HK-2 (cell line): Measurements from ENCODE around the gene SELENOW.
"Not testable (repeated sequence)": the region's sequence is repeated elsewhere in the genome, so short reads cannot be mapped to it uniquely, and the experiment has no call there.

Experiments used
- DNase-seq: peaks from one replicate; pipeline ENCODE4 v3.0.0-alpha.2; 2018; ENCODE audit not compliant: unreplicated experiment

The SELENOW gene

DNA sequence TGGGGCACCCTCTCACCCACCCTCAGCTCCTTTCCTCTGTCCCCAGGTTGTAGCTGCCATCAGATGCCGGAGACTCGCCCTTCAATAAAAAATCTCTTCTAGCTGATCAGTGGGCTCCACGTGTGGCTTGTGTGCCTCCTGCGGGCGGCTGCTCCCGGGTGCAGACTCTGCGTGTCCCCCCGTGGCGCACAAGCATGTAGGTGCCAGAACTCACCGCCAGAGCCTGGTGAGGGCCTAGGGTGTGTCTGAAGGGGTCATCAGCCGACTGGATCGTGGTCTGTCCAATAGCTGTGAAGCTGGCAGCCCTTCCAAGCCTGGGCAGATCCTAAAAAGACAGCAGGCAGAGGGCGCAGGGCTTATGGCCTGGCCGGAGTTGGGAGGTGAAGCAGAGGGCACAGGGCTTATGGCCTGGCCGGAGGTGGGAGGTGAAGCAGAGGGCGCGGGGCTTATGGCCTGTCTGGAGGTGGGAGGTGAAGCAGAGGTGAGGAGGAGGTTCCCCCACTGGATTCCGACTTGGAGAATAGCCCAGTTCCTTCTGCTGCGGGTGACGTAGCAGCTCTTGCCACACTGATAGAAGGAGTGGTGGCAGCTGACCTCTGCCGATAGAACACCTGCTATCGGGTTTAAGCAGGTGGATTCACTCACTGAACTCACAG, 21.4 kb upstream of the SELENOW start:
- no peak for DNase-seq

DNA sequence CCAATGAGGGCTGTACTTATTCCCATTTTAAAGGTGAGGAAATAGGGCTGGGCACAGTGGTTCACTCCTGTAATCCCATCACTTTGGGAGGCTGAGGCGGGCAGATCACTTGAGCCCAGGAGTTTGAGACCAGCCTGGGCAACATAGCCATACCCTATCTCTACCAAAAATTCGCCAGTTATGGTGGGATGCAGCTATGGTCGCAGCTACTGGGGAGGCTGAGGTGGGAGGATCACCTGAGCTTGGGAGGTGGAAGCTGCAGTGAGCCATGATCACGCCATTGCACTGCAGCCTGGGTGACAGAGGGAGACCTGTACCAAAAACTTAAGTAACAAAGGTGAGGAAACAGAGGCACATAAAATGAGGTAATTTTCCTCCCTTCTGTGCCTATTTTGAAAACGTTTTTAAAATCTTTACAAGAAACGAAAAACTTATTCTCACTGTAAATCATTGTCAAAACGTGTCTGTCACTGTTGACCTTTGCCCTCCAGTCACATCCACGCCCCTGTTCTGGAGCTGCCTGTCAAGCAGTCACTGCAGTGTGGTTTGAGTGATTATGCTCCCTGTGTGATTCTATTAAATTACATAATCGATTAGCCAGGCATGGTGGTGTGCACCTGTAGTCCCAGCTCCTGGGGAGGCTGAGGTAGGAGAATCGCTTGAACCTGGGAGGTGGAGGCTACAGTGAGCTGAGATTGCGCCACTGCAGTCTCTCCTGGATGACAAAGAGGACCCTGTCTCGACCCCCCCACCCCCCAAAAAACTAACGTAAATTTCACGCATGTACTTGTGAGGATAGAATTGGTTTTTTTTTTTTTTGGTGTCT, 20.7 kb upstream of the SELENOW start:
- no peak for DNase-seq

DNA sequence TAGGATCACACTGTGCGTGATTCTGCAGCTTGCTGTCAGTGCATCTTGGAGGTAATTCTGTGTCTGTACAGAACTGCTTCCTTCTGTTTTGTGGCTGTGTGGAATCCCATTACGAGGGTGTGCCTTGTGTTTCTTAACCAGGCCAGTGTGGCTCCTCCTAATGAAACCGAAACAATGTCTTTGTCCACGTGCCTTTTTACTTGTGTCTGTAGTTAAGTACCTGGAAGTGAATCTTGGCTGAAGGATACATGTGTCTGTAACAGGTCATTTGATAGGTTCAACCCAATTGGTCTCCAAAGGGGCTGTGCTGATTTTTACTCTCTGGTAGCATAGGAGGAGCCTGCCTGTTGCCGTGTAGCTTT, 20.1 kb upstream of the SELENOW start:
- no peak for DNase-seq

DNA sequence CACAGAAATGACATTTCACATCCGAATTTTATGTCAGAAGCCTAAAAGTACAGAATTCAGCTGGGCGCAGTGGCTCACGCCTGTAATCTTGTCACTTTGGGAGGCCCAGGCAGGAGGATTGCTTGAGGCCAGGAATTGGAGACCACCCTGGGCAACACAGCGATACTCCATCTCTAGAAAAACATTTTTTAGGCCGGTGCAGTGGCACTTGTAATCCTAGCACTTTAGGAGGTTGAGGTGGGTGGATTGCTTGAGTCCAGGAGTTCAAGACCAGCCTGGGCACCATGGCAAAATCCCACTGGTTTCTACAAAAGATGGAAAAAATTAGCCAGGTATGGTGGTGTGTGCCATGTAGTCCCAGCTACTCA, 17.9 kb upstream of the SELENOW start:
- DNase-seq = no peak

DNA sequence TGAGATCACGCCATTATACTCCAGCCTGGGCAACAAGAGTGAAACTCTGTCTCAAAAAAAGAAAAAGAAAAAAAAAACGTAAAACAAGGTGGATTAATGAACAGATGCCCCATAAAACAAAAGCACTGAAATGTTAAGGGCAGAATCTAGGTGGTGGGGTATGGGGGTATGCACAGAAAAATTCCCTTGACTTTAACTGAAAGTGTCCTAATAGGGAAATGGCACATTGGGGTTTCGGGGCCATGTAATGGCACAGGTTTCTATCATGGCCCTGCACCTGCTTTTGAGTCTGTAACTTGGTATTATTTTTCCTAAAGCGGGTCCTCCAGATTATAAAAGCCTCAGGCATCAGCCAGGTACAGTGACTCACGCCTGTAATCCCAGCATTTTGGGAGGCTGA, 16.9 kb upstream of the SELENOW start:
- DNase-seq = no peak

DNA sequence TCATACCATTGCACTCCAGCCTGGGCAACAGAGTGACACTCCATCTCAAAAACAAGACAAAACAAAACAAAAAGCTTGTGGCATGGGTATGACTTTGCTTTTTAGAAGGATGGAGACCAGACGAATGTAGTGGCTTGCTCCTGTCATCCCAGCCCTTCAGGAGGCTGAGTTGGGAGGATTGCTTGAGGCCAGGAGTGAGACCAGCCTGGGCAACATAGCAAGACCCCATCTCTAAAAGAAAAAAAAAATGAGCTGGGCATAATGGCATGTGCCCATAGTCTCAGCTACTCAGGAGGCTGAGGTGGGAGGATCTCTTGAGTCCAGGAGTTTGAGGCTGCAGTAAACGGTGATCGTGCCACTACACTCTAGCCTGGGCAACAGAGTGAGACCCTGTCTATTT, 16.4 kb upstream of the SELENOW start:
- DNase-seq = no peak

DNA sequence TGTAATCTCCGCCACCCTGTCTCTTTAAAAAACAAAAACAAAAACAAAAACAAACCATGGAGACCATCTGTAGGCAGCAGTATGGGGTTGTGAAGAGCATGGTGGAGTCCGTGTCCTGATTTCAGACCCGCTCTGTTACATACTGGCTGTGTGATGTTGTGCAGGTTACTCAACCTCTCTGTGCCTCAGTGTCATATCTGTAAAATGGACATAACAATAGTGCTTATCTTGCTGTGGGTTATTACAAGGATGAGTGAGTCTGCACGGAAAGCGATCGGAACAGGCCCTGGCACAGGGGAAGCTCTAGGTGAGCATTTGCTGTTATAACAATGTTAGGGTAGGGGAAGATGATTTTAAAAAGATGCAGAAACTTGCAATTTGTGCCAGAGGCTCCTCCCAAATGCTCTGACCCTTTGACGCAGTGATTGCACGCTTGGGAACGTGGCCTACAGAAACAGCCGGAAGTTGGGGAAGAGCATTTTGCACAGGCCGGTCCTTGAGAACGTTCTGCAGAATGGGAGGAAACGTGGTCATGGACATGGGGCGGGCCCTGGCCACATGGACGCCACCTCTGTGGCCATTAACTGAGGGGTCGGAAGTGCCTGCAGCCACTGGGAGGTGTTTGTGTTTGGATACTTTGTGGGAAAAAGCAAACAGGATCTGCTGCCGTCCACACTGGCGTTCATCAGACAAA, 15.7 kb upstream of the SELENOW start:
- DNase-seq = no peak

DNA sequence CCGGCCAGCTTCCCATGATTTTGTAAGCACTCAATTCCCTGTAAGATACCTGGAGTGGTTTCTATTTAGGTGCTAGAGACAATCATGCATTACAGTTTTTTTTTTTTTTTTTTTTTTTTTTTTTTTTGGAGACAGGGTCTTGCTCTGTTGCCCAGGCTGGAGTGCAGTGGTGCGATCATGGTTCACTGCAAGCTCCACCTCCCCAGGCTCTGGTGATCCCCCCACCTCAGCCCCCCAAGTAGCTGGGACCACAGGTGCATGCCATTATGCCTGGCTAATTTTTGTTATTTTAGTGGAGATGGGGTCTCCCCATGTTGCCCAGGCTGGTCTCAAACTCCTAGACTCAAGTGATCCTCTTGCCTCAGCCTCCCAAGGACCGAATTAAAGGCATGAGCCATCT, 13.8 kb upstream of the SELENOW start:
- DNase-seq = not testable (repeated sequence)

DNA sequence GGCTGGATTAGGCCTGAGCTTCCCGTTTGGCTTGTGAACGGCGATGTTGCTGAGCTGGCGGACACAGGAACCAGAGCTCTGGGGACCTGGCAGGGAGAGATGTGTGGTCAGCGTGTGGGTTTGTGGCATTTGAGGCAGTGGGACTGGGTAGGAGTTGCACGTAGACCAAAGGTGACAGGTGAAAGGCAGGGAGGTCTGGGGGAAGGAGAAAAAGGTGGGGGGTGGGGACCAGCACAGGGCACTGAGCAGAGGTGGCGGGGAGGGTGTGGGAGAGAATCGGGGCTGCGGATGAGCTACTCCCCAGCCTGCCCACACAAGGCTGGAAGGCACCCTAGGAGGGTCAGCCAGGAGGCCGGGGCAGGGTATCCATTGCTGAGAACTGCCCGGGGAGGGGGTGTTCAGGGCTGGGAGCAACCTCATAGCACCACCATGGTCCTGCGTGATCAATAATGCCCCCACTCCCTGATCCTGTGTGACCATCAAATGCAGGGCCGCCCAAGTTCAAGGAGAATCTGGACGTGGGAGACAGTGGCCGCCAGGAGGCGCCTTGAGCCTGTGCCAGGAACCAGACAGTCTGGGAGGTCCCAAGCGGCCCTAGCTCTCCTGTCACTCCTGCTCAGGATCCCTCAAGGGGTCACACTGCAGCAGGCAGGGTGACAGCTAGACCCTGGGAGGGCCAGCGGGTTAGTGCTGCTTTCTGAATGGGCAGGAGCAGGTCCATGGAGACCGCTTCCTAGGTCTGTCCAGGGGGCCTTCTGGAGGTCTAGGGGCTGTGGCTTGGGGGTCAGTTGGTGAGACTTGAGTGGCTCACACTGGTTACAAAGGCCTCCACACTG, 12.8 kb upstream of the SELENOW start:
- DNase-seq = no peak

DNA sequence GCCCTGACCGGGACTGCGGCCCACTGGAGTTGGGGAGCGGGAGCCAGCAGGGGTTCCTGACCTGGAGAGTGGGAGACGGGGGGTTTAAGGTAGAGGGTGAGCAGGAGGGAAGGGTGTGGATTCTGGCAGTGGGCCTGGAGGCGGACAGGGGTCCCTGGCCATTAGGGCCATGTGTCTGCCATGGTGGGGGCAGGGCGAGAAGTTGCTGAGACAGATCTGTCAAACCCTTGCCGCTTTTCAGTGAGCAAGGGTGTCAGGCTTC, 12.2 kb upstream of the SELENOW start:
- DNase-seq = no peak

DNA sequence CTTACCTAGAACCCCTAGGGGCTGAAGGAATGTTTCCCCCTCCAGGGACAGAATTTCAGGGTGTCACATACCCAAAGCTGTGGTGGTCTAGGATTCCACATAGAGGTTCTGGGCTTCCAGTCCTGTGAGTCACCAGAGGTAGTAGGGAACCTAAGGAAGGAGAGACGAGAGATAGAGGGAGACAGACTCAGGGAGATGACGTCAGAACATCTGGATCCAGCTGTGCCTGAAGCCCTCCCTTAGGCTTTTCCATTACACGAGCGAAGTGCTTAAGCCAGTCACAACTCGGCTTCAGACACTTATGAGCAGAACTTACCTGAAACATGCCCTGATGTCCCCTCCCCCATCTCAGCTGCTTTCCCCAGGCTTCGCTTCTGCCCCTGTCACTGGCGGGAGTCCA, 11.8 kb upstream of the SELENOW start:
- no peak for DNase-seq

DNA sequence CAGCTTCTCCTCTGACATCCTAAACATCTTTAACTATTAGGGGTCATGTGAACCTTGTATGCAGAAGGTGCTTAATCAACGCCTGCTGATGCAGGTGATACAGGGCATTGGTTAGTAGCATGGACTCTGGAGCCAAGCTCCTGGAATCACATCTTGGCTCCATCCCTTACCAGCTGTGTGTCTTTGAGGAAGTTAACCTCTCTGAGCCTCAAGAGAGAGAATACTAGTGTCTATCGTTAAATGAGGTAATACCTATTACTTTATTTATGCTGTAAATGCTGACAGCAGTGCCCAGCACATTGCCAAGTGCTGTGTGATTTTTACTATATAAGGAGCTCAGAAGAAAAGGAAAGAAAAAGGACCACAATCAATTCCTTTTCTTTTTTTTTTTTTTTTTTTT, 11.2 kb upstream of the SELENOW start:
- no peak for DNase-seq

DNA sequence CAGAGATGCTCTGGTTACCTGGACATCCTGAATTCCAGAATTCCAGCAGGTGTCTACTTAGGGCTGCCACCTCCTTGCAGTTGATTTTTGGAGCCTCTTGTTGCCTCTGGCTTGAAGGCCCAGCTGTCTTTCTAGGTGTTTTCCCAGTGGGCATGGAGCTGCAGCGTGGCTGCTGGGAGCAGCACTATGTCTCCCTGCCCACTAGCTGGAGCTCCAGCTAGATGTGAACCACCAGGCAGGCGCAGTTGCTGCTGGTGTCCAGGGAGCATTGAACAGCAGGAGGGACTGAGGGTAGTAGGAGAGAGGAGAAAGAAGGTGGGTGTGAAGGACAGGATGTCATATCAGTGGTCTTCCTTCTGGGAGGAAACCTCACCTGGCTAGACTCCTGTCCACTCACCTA, 9.9 kb upstream of the SELENOW start:
- no peak for DNase-seq

DNA sequence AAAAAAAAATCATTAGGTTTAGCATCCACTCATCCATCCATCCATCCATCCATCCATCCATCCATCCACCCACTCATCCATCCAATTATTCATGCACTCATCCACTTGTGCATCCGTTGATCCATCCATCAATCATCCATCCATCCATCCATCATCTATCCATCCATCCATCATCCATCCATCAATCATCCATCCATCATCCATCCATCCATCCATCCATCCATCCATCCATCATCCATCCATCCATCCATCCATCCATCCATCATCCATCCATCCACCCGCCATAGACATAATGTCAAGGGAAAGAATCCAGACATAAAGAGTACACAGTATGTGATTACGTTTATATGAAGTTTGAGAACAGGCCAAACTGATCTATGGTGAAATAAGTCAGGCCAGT, 9.0 kb upstream of the SELENOW start:
- no peak for DNase-seq

DNA sequence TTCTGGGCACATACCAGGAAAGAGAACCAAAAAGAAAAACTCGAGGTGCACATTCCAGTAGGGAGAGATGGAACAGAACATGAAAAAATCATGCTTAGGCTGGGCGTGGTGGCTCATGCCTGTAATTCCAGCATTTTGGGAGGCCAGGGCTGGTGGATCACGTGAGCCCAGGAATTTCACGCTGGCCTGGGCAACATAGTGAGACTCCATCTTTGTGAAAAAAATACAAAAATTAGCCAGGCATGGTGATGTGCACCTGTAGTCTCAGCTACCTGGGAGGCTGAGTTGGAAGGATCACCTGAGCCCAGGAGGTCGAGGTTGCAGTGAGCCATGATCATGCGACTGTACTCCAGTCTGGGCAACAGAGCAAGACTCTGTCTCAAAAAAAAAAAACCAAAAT, 7.2 kb upstream of the SELENOW start:
- not testable (repeated sequence) for DNase-seq

DNA sequence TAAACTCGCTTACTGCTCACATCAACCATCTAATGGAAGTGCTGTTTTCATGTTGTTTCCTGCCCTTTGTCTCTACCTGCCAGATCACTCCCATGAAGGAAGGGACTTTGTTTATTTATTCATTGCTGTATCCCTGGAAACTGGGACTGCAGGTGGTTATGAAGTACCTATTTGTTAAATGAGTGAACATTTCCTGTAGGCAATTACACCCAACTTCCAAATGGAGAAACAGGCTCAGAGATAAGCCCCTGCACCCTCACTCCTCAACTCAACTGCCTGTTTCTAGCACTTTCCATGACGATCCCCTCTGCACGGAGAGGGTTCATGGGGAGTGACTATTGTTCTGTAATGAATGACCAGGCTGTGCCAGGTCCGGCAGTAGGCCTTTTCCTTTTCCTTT, 1.9 kb upstream of the SELENOW start:
- DNase-seq = no peak

DNA sequence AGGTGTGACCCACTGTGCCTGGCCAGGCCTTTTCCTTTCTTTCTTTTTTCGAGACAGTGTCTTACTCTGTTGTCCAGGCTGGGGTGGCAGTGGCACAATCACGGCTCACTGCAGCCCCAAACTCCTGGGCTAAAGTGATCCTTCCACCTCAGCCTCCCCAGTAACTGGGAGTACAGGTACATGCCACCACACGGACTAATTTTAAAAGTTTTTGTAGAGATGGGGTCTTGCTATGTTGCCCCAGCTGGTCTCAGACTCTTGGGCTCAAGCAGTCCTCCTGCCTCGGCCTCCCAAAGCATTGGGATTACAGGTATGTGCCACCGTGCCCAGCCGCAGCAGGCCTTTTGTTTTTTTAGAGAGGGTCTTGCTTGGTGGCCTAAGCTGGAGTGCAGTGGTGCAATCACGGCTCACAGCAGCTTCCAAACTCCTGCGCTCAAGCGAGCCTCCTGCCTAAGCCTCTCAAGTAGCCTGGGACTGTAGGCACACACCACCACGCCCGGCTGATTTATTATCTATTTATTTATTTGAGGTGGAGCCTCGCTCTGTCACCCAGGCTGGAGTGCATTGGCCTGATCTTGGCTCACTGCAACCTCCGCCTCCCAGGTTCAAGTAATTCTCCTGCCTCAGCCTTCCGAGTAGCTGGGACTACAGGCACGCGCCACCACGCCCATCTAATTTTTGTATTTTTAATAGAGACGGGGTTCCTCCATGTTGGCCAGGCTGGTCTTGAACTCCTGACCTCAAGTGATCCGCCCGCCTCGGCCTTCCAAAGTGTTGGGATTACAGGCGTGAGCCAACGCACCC, 1.1 kb upstream of the SELENOW start:
- not testable (repeated sequence) for DNase-seq

DNA sequence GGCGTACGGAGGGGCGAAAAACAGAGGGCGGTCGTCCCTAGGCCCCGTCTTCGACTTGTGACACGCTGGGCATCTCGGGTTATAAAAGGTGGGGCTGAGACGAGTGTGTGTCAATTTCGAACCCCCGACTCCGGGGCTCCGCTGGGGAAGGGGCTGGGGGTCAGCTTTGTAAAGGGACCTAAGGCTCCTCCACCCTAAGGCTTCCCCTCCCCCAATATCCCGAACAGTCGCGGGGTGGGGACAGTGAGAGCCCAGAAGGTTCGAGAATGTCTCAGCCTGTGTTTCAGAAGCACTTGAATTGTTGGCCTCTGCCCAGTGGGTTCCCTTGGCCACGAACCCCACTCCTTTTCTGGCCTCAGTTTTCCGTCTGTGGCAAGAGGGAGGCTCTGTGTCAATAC, 450 bp downstream of the SELENOW start:
- DNase-seq = no peak

DNA sequence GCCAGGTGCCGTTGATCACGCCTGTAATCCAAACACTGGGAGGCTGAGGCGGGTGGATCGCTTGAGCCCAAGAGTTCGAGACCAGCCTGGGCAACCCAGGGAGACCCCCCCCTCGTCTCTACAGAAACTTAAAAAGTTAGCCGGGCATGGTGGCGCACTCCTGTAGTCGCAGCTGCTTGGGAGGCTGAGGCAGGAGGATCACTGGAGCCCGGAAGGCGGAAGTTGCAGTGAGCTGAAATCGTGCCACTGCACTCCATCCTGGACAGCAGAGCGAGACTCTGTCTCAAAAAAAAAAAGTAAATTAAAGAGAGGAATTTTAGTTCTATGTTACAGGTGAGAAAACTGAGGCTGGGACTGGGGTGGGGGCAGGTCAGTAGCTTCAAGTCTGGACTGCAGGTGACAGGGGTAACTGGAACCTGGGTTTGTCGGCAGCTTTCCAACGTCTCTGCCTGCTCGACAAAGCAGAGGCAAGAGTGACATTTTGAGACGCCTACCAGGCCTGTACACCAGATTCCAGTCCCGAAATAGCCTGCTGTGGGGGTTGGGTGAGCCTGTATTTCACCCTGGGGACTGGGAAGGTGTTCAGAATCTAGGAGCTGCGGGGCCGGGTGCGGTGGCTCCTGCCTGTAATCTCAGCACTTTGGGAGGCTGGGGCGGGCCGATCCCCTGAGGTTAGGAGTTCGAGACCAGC, 1.2 kb downstream of the SELENOW start:
- no peak for DNase-seq

DNA sequence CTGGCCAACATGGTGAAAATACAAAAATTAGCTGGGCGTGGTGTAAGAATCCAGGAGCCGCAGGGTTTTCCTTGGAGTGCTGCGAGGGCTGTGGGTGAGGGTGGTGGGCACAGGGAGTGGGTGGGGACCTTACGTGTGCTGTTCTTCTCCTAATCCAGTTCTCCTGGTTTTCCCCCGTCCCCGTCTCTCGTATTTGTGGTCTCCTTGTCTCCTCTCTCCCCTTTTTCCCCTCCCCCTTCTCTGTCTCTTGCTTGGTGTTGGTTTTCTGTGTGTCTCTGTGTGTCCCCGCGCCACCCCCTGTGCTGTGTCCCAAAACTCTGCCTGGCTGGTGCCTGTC, 1.7 kb downstream of the SELENOW start:
- DNase-seq = no peak

DNA sequence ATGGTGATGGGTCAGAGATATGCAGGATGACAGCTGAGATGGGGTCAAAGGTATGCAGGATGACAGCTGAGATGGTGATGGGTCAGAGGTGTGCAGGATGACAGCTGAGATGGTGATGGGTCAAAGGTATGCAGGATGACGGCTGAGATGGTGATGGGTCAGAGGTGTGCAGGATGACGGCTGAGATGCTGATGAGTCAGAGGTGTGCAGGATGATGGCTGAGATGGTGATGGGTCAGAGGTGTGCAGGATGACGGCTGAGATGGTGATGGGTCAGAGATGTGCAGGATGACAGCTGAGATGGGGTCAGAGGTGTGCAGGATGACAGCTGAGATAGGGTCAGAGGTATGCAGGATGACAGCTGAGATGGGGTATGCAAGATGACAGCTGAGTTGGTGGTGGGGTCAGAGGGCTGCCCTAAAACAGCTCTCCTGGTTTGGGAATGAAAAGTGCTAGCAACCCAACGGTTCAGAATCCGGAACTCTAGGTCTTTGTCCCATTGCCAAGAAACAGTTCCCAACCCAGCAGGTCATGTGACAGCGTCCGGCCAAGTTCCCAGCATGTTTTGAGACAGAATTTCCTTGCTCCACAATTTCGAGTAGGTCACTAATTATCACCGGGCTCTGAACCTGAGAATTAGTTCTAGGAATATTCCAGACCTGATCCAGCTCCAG, 3.2 kb downstream of the SELENOW start:
- no peak for DNase-seq
